Lung (tissue), 12 donors: ENCODE results near the gene STAT3. TPM values are rescaled to one million over a fixed set of nuclear protein-coding genes. Genes with fewer than 3 reads are reported as not detected.
"Not testable (repeated sequence)": the region's sequence is repeated elsewhere in the genome, so short reads cannot be mapped to it uniquely, and the experiment has no call there.

Source experiments
- ATAC-seq: fragments of 200-7000 bp; cut with Tn5 transposase; one replicate; pipeline ENCODE4 v1.9.1; 2020; ENCODE audit warnings: moderate number of reproducible peaks; ENCODE audit not compliant: insufficient read depth, low FRiP score
- DNase-seq, 3 donors: peaks; one replicate each; pipeline ENCODE4 v3.0.0-alpha.2; 2013 to 2017
- H3K27ac ChIP-seq, 2 donors: one replicate each; pipeline ENCODE4 v1.5.1; 2013; ENCODE audit warnings: mild to moderate bottlenecking in 2 of 2, moderate library complexity in 2 of 2, control low read depth in 1 of 2, inconsistent platforms in 1 of 2, low read depth in 1 of 2, low read length in 1 of 2
- H3K27me3 ChIP-seq, 3 donors: one replicate each; pipeline ENCODE4 v1.5.1; 2013; ENCODE audit warnings: low read length in 2 of 3; ENCODE audit not compliant: control insufficient read depth in 3 of 3, insufficient read depth in 3 of 3
- H3K36me3 ChIP-seq, 4 donors: one replicate each; pipeline ENCODE4 v1.5.1; 2013; ENCODE audit warnings: low read length in 4 of 4, mild to moderate bottlenecking in 1 of 4, moderate library complexity in 1 of 4; ENCODE audit not compliant: control insufficient read depth in 4 of 4, insufficient read depth in 4 of 4
- H3K4me1 ChIP-seq, 5 donors: one replicate each; pipeline ENCODE4 v1.5.1; 2013; ENCODE audit warnings: low read length in 5 of 5, mild to moderate bottlenecking in 2 of 5, moderate library complexity in 1 of 5; ENCODE audit not compliant: control insufficient read depth in 5 of 5, insufficient read depth in 5 of 5
- H3K4me3 ChIP-seq: one replicate; pipeline ENCODE4 v1.5.1; 2013; ENCODE audit warnings: mild to moderate bottlenecking, control low read depth, moderate library complexity
- H3K9ac ChIP-seq, 2 donors: one replicate each; pipeline ENCODE4 v1.5.1; 2013; ENCODE audit warnings: low read length in 2 of 2, control low read depth in 1 of 2; ENCODE audit not compliant: insufficient read depth in 1 of 2
- H3K9me3 ChIP-seq, 4 donors: one replicate each; pipeline ENCODE4 v1.5.1; 2013; ENCODE audit warnings: low read length in 3 of 4, mild to moderate bottlenecking in 1 of 4, moderate library complexity in 1 of 4; ENCODE audit not compliant: control insufficient read depth in 4 of 4, insufficient read depth in 3 of 4
- WGBS, 2 donors: extraction: QIAGEN DNeasy Blood & Tissue Kit; methylation state at CpG; one replicate each; pipeline ENCODE4 v1.1.7; 2013; 5-methylcytosine and 5-hydroxymethylcytosine counted together
- polyA plus RNA-seq, 2 donors: library from polyadenylated mRNA; stranded (reverse); fragments of 200-250 nt; gene quantifications; one replicate each; pipeline ENCODE4 v1.2.1, GENCODE V29; 2013
- total RNA-seq, 2 donors: library from RNA; depleted of rRNA in 1 of 2; stranded (reverse); fragments of >200 nt in 1 of 2; gene quantifications; one replicate each; pipeline ENCODE4 v1.2.1, GENCODE V29; 2014 to 2021
- TF ChIP-seq, protein P1 (sequence below): IDR thresholded peaks from 2 replicates; pipeline ENCODE4 v1.5.1; 2012; ENCODE audit warnings: mild to moderate bottlenecking; ENCODE audit errors: control extremely low read depth, extremely low read depth
- donor health status: control.
- donor health status: control.
- donor health status: Bipolar disorder and iron deficiency.
- donor health status: healthy.
- donor health status: DM: yes; HTN: yes; CAD: no.

The STAT3 gene
- total and polyA plus RNA-seq, 4 donors, result 69.9 to 297 (median 239) TPM

DNA sequence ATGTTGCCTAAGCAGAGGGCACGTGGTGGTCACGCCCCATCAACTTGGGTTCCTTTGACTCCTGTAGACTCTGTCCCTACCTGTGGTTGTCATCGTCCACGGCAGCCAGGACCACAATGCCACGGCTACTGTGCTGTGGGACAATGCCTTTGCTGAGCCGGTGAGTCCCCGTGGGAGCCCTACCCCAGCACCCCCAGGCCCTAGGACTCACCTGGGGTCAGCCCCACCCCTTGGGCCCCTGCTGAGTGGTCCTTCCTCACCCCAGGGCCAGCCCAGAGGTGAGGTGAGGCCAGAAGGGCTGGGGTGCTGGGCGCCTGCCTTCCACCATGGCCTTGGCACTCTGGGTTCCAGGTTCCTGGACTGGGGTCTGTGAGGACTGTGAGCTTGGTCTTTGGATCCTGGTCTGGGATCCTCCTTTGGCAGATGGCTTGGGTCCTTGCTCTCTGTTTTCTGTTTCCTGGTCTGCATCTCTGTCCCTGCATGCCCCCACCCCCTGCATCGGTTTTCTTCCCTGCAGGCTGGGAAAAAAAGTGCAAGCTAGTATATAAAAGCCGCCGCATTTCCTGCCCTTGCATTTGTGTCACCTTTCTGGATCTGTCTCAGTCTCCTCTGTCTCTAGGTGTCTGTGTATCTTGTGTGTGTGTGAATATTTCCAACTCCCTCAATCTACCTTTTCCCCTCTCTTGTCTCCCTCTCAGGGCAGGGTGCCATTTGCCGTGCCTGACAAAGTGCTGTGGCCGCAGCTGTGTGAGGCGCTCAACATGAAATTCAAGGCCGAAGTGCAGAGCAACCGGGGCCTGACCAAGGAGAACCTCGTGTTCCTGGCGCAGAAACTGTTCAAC, 82.5 kb downstream of the STAT3 start:
- Histone ChIP-seq H3K9me3 (no peaks in the 10 kb centered on the region), H3K27me3 (no peaks in the 10 kb centered on the region), H3K4me1 (peaks cover 0 to 16% (median 8%) of the 10 kb centered on the region in 5 donors), H3K9ac (no peak overlapping the region), H3K4me3 (no peak overlapping the region), H3K27ac (no peak overlapping the region), H3K36me3 (peaks cover 0 to 66% (median 3%) of the 10 kb centered on the region in 4 donors)
- ATAC-seq (no peak), DNase-seq (no peak)
- TF ChIP-seq, protein P1, sequence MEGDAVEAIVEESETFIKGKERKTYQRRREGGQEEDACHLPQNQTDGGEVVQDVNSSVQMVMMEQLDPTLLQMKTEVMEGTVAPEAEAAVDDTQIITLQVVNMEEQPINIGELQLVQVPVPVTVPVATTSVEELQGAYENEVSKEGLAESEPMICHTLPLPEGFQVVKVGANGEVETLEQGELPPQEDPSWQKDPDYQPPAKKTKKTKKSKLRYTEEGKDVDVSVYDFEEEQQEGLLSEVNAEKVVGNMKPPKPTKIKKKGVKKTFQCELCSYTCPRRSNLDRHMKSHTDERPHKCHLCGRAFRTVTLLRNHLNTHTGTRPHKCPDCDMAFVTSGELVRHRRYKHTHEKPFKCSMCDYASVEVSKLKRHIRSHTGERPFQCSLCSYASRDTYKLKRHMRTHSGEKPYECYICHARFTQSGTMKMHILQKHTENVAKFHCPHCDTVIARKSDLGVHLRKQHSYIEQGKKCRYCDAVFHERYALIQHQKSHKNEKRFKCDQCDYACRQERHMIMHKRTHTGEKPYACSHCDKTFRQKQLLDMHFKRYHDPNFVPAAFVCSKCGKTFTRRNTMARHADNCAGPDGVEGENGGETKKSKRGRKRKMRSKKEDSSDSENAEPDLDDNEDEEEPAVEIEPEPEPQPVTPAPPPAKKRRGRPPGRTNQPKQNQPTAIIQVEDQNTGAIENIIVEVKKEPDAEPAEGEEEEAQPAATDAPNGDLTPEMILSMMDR, result no peak
- WGBS, 2 donors, result 94 to 97% methylated on average over 13 to 18 of the region's 18 CpGs

DNA sequence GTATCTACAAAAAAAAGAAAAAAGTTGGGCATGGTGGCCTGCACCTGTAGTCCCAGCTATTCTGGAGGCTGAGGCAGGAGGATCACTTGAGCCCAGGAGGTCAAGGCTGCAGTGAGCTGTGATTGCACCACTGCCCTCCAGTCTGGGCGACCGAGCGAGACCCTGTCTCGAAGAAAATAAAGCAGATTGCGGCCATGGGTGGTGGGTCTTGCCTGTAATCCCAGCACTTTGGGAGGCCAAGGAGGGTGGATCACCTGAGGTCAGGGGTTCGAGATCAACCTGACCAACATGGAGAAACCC, 83.3 kb downstream of the STAT3 start:
- WGBS, 2 donors, result 97% methylated on average over 6 of the region's 6 CpGs
- not testable (repeated sequence) for H3K9me3 ChIP-seq, H3K9ac ChIP-seq, H3K27me3 ChIP-seq, DNase-seq, H3K4me3 ChIP-seq, H3K4me1 ChIP-seq, H3K27ac ChIP-seq, ATAC-seq
- peaks cover 0 to 58% (median 3%) of the 10 kb centered on the region in 4 donors for H3K36me3 ChIP-seq

DNA sequence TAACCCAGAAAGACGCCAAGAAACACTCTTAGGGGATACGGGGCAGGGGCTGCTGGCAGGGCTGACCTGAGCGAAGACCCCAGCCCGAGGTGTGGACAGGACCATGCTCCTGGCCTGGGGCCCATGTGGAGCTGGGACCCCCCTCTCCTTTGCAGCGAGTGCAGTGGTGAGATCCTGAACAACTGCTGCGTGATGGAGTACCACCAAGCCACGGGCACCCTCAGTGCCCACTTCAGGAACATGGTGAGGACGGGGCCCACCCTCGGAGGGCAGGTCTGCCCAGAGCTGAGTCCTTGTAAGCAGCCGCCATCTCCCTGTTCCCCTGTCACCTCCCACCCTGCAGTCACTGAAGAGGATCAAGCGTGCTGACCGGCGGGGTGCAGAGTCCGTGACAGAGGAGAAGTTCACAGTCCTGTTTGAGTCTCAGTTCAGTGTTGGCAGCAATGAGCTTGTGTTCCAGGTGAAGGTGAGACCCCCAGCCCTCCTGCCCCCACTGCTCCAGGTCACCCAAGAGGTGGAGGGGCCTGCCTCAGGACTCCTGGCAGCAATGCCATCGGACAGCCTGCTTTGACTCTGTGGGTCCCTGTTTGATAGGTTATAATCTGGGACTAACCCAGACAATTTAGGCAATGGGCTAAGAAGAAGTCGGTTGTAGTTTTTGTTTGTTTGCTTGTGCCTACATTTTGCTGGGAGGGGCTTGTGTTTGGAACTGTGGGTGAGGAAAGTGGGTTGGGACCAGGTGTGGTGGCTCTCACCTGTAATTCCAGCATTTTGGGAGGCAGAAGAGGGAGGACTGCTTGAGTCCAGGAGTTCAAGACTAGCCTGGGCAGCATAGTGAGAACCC, 83.8 kb downstream of the STAT3 start:
- 95% methylated on average over 15 to 16 of the region's 16 CpGs for WGBS, 2 donors
- H3K4me1 ChIP-seq, result peaks cover 0 to 3% (median under 1%) of the 10 kb centered on the region in 5 donors
- TF ChIP-seq, protein P1, result no peak
- ATAC-seq (no peak), DNase-seq (no peak)
- no peak overlapping the region for H3K27ac ChIP-seq
- H3K9ac ChIP-seq, result no peak overlapping the region
- H3K4me3 ChIP-seq, result no peak overlapping the region
- no peaks in the 10 kb centered on the region for H3K9me3 ChIP-seq
- peaks cover 0 to 60% (median 2%) of the 10 kb centered on the region in 4 donors for H3K36me3 ChIP-seq
- H3K27me3 ChIP-seq, result no peaks in the 10 kb centered on the region

DNA sequence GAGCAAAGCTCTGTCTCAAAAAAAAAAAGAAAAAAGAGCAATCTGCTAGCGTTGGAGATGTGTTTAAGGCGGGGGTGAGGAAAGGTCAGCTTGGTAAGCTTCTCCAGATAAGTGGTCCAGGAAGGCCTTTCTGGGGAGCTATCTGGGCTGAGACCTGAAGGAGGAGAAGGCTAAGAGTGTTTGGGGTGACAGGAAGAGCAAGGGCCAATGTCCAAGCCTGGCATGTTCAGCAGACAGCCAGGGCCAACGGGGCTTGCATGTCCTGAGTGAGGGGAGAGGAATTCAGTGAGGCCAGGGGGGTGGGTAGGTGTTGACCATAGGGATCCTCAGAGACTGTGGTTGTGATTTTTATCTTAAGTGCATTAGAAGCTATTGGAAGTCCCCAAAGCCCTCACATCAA, 84.5 kb downstream of the STAT3 start:
- no peak overlapping the region for H3K27ac ChIP-seq
- H3K27me3 ChIP-seq, result no peaks in the 10 kb centered on the region
- H3K36me3 ChIP-seq, result peaks cover 0 to 54% (median 1%) of the 10 kb centered on the region in 4 donors
- ATAC-seq (no peak), DNase-seq (no peak)
- peaks cover 0 to 3% (median 0%) of the 10 kb centered on the region in 5 donors for H3K4me1 ChIP-seq
- H3K4me3 ChIP-seq, result no peak overlapping the region
- no peaks in the 10 kb centered on the region for H3K9me3 ChIP-seq
- no peak overlapping the region for H3K9ac ChIP-seq
- TF ChIP-seq, protein P1, result no peak
- WGBS, 2 donors, result 79 to 89% methylated on average over 3 of the region's 3 CpGs
